Colonic mucosa (tissue), 4 donors: ENCODE results near the gene GRK5. TPM values are rescaled to one million over a fixed set of nuclear protein-coding genes. Genes with fewer than 3 reads are reported as not detected.

Experiments
- DNase-seq: peaks from one replicate; pipeline ENCODE4 v3.0.0-alpha.2; 2020
- H3K27ac ChIP-seq: fragments of 200-600 bp; one replicate; pipeline ENCODE4 v1.8.0; 2021
- H3K27me3 ChIP-seq: fragments of 200-600 bp; one replicate; pipeline ENCODE4 v1.8.0; 2021
- H3K36me3 ChIP-seq: fragments of 200-600 bp; one replicate; pipeline ENCODE4 v1.8.0; 2021
- H3K4me1 ChIP-seq: fragments of 200-600 bp; one replicate; pipeline ENCODE4 v1.8.0; 2021; ENCODE audit warnings: mild to moderate bottlenecking
- H3K4me3 ChIP-seq: fragments of 200-600 bp; one replicate; pipeline ENCODE4 v1.8.0; 2021
- H3K9ac ChIP-seq, 2 donors: one replicate each; pipeline ENCODE4 v1.7.0; 2013; ENCODE audit warnings: control low read depth in 2 of 2, low read depth in 2 of 2, low read length in 2 of 2
- H3K9me3 ChIP-seq: fragments of 200-600 bp; one replicate; pipeline ENCODE4 v1.8.0; 2021
- intact Hi-C: fragments of 100-400 bp; cut with DNase I; formaldehyde crosslinking; loops from one replicate; pipeline ENCODE4 v1.14.1; 2022
- total RNA-seq, 2 donors: library from RNA; stranded (reverse); fragmentation: NEBNext Ultra II Directional in 1 of 2; extraction: Animal tissue kit (Norgen Biotek cat#: 25700) in 1 of 2; gene quantifications; one replicate each; pipeline ENCODE4 v1.2.1, GENCODE V29; 2021
- TF ChIP-seq, protein P1 (sequence below): fragments of 200-600 bp; IDR thresholded peaks from one replicate; pipeline ENCODE4 v1.8.0; 2022; ENCODE audit warnings: antibody characterized with exemption, mild to moderate bottlenecking
- donor health status: healthy.
- donor health status: DM: no; HTN: no; CAD: no.
- donor health status: DM: no; HTN: no; CAD: no.

GRK5 gene
- total RNA-seq, 2 donors from 2014 or later: 4.6 to 12.7 TPM

DNA sequence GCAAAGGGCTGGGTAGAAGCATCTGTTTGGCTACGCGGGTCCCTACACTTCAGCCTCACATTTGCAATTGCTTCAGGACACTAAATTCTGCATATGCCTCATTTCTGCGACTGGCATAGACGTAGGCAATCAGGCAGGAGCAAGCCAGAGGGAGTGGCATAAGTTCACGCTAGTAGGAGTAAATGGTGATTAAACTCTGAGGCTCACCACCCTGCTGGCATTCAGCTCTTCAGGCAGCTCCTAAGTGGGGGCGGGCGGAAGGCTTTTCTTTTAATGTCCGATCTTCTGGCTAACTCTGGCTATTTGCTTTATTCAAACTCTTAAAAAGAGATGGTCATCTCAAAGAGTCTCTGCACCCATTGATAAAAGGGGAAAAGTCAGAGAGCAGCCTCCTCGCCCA is 289.9 kb downstream of the GRK5 start:
- Histone ChIP-seq H3K9ac (no peak overlapping the region), H3K9me3 (no peaks in the 10 kb centered on the region), H3K27ac (no peak overlapping the region), H3K4me3 (no peak overlapping the region), H3K4me1 (no peaks in the 10 kb centered on the region), H3K27me3 (no peaks in the 10 kb centered on the region), H3K36me3 (no peaks in the 10 kb centered on the region)
- intact Hi-C loops: no loop called here
- DNase-seq: no peak
- TF ChIP-seq, protein P1, sequence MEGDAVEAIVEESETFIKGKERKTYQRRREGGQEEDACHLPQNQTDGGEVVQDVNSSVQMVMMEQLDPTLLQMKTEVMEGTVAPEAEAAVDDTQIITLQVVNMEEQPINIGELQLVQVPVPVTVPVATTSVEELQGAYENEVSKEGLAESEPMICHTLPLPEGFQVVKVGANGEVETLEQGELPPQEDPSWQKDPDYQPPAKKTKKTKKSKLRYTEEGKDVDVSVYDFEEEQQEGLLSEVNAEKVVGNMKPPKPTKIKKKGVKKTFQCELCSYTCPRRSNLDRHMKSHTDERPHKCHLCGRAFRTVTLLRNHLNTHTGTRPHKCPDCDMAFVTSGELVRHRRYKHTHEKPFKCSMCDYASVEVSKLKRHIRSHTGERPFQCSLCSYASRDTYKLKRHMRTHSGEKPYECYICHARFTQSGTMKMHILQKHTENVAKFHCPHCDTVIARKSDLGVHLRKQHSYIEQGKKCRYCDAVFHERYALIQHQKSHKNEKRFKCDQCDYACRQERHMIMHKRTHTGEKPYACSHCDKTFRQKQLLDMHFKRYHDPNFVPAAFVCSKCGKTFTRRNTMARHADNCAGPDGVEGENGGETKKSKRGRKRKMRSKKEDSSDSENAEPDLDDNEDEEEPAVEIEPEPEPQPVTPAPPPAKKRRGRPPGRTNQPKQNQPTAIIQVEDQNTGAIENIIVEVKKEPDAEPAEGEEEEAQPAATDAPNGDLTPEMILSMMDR: no peak

DNA sequence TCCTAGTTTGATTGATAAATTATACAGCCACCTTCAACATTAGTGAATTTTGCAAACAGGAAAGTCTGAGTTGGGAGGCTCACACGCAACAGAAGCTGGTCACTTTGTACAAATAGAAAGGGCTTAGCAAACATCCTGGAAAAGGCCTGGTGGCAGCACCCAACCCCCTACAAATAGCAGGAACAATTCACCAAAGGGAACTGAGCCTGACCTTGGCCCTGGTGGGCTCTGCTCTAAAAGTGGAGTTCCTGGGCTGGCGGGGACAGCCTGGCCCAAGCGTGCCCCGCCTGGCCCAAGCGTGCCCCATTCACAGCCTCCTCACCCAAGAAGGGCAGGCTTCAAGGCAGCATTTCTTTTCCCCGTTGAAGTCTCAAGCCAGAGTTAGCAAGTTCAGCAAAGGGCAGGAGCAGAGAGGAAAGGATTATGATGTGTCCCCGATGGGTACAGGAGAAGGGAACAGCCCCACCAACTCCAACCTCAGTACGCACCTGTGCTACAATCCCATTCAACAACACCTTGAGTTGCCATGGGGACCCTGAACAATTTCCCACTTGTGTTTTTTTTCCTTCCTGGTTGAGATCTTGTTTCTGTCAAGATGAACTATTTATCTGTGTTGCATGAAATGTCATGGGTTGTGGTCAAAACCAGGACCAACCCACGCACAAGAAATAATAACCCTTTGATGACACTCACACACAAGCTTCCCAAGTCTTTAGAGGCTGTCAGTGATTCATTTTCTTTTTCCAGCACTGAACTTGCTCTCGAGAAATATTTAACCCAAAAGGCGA is 291.7 kb downstream of the GRK5 start:
- Histone ChIP-seq H3K27me3 (no peaks in the 10 kb centered on the region), H3K9ac (no peak overlapping the region), H3K36me3 (no peaks in the 10 kb centered on the region), H3K4me3 (no peak overlapping the region), H3K27ac (no peak overlapping the region), H3K9me3 (no peaks in the 10 kb centered on the region), H3K4me1 (no peaks in the 10 kb centered on the region)
- TF ChIP-seq, protein P1: no peak
- no peak for DNase-seq
- intact Hi-C loops: no loop called here

DNA sequence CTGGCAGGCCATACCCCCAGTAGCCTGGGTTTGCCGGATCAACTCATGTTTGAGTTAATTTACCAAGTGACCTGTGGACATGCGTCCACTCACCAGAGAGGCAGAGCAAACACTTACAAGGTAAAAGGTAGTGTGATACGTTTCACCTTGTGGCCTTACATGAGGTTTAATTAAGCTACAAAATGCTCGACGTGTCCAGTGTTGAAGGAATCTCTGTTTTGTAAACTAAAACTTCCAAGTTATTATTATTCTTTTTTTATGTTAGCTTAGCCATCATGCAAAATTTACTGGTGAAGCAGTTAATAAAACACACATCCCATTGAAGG is 292.3 kb downstream of the GRK5 start:
- no peak overlapping the region for H3K9ac ChIP-seq
- no peak for DNase-seq
- TF ChIP-seq, protein P1: no peak
- no peaks in the 10 kb centered on the region for H3K36me3 ChIP-seq
- intact Hi-C loops: no loop called here
- H3K9me3 ChIP-seq: no peaks in the 10 kb centered on the region
- H3K4me1 ChIP-seq: no peaks in the 10 kb centered on the region
- H3K4me3 ChIP-seq: no peak overlapping the region
- H3K27me3 ChIP-seq: no peaks in the 10 kb centered on the region
- H3K27ac ChIP-seq: no peak overlapping the region

DNA sequence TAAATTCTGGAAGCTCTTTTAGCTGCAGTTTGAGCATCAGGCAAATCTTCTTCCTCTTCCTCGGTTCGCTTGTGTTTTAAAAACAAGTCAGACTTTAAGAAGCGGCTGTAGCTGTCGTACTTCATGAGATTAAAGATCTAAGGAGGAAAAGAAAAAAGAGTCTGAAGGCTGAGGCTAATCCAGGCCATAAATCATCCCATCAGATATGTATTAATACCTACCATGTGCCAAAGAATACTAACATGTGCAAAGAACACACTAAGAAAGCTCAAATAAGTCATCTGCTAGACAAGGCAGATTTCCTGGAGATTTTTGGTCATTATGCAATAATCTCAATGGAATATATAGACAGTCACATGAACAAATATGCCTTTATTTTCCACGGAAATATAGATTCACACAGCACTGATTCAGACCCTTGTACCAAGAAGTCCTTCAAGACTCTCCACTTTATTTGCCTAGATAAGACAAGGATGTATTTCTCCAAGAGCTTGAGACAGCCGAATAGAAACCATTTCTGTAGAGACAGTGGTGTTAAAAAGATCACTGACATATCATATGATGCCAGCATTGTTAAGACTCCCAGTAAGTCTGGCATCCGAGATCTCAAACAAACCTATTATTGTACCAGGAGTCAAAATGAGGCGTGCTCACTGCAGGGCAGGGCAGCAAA is 292.9 kb downstream of the GRK5 start:
- intact Hi-C loops: no loop called here
- Histone ChIP-seq H3K27me3 (no peaks in the 10 kb centered on the region), H3K36me3 (no peaks in the 10 kb centered on the region), H3K27ac (no peak overlapping the region), H3K4me3 (no peak overlapping the region), H3K9ac (no peak overlapping the region), H3K4me1 (no peaks in the 10 kb centered on the region), H3K9me3 (no peaks in the 10 kb centered on the region)
- TF ChIP-seq, protein P1: no peak
- DNase-seq: no peak

DNA sequence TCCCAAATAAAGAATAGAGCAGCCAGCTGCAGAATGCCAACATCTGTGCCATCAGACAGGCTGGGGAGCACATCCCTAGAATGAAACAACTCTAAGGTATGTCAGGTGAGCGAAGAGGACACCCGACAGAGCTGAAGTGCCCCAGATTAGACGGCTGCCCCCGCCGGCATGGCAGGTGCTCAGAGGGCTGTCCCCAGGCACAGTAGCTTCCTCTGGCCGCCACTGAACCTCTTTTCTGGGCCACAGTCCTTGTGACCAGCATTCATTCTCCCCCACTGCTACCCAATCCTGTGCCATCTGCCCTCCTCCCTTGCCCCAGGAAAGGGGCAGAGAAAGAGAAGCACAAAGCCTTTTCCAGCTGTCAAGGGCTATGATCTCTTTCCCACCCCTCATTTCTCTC is 293.4 kb downstream of the GRK5 start:
- no peak for DNase-seq
- no peaks in the 10 kb centered on the region for H3K27me3 ChIP-seq
- H3K4me3 ChIP-seq: no peak overlapping the region
- H3K4me1 ChIP-seq: no peaks in the 10 kb centered on the region
- H3K9me3 ChIP-seq: no peaks in the 10 kb centered on the region
- intact Hi-C loops: no loop called here
- TF ChIP-seq, protein P1: no peak
- no peaks in the 10 kb centered on the region for H3K36me3 ChIP-seq
- no peak overlapping the region for H3K9ac ChIP-seq
- H3K27ac ChIP-seq: no peak overlapping the region
